ENCODE data around the gene ABHD14A. TPM values are rescaled to one million over a fixed set of nuclear protein-coding genes. Genes with fewer than 3 reads are reported as not detected.

ABHD14A gene
- total RNA-seq, 4 donors from 2014 or later, result 8.7 to 37.9 (median 29.9) TPM

- H3K36me3 ChIP-seq, result no peaks in the 10 kb centered on the region
- in situ Hi-C loops (cut with MboI; ENCODE audit: low sequenced_read_pairs in 4 of 4), result no loop called here
- peak overlapping the region; percentile 95 to 98 (median 96) for H3K27ac ChIP-seq
- DNase-seq, result peak in 1 of 2 donors; percentile 82
- TF ChIP-seq POLR2A (IDR thresholded peaks at IDR 0.05), result peak in 1 of 2 donors; percentile 38
- TF ChIP-seq, protein P1, sequence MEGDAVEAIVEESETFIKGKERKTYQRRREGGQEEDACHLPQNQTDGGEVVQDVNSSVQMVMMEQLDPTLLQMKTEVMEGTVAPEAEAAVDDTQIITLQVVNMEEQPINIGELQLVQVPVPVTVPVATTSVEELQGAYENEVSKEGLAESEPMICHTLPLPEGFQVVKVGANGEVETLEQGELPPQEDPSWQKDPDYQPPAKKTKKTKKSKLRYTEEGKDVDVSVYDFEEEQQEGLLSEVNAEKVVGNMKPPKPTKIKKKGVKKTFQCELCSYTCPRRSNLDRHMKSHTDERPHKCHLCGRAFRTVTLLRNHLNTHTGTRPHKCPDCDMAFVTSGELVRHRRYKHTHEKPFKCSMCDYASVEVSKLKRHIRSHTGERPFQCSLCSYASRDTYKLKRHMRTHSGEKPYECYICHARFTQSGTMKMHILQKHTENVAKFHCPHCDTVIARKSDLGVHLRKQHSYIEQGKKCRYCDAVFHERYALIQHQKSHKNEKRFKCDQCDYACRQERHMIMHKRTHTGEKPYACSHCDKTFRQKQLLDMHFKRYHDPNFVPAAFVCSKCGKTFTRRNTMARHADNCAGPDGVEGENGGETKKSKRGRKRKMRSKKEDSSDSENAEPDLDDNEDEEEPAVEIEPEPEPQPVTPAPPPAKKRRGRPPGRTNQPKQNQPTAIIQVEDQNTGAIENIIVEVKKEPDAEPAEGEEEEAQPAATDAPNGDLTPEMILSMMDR (IDR thresholded peaks at IDR 0.05 in 4 of 5, conservative IDR thresholded peaks at IDR 0.05 in 1 of 5), result no peak
- intact Hi-C loops (cut with DNase I; ENCODE audit: low total_unique reads), result loop anchor here (2.0 kb wide), 1 partner anchor 821 kb away; no protein-coding TSS in a partner anchor
- no peaks in the 10 kb centered on the region for H3K27me3 ChIP-seq
- ATAC-seq, result no peak
- H3K9me3 ChIP-seq, result no peaks in the 10 kb centered on the region
- peak overlapping the region in 2 of 4 donors; percentile 42 to 59 for H3K4me3 ChIP-seq
- H3K4me1 ChIP-seq, result peaks cover 94 to 97% of the 10 kb centered on the region in 2 donors
Observed at GRCh38 chr3:52021489-52022268, 46.8 kb downstream of the ABHD14A start.

GRCh38 chr3:52022323-52023100, 47.6 kb downstream of the ABHD14A start:
- in situ Hi-C loops (cut with MboI; ENCODE audit: low sequenced_read_pairs in 4 of 4) (no loop called here), intact Hi-C loops (cut with DNase I; ENCODE audit: low total_unique reads) (loop anchor here (2.0 kb wide), 1 partner anchor 820 kb away; no protein-coding TSS in a partner anchor)
- TF ChIP-seq, protein P1 (IDR thresholded peaks at IDR 0.05 in 4 of 5, conservative IDR thresholded peaks at IDR 0.05 in 1 of 5), result peak in 1 of 5 experiments; percentile 21
- peak; percentile 64 to 71 for TF ChIP-seq POLR2A (IDR thresholded peaks at IDR 0.05)
- no peaks in the 10 kb centered on the region for H3K27me3 ChIP-seq
- peak overlapping the region; percentile 42 to 59 (median 46) for H3K4me3 ChIP-seq
- DNase-seq (peak; percentile 49 to 85), ATAC-seq (peak; percentile 34 to 46)
- peaks cover 92 to 93% of the 10 kb centered on the region in 2 donors for H3K4me1 ChIP-seq
- no peaks in the 10 kb centered on the region for H3K9me3 ChIP-seq
- peak overlapping the region; percentile 95 to 98 (median 96) for H3K27ac ChIP-seq
- no peaks in the 10 kb centered on the region for H3K36me3 ChIP-seq

DNA sequence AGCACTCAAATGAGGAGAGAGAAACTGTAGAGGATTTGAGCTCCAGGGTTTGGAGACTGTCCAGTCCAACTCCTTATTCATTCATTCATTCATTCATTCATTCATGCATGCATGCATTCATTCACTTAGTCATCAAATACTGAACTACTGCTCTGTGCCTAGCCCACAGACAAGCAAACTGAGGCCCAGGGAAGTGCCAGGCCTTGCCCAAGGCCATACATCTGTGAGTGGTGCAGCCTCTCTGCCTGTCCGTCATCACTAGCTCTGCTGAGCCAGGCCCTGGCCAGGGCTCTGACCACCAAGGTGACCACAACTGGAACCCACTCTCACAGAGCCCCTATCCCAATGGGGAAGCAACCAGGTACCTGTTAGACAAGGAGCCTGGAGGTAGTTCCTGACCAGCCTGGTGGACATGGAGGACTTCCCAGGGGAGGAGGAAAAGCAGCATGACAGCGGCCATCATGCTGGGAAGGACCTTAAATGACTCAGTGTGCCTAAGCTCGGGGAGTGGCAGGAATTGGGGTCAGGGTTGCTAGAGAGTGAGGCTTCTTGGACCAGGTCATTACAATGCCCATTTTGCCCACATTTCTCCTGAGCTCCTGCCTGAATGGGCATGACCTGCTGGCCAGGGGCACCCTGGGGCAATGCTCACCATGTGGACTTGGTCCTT, 48.4 kb downstream of the ABHD14A start:
- no peak for TF ChIP-seq POLR2A (IDR thresholded peaks at IDR 0.05)
- TF ChIP-seq, protein P1 (IDR thresholded peaks at IDR 0.05 in 4 of 5, conservative IDR thresholded peaks at IDR 0.05 in 1 of 5), result no peak
- peak in 1 of 2 donors; percentile 2 for ATAC-seq
- DNase-seq, result peak in 1 of 2 donors; percentile 53
- intact Hi-C loops (cut with DNase I; ENCODE audit: low total_unique reads), result loop anchor here (2.0 kb wide), 1 partner anchor 820 kb away; no protein-coding TSS in a partner anchor
- Histone ChIP-seq H3K27me3 (no peaks in the 10 kb centered on the region), H3K36me3 (no peaks in the 10 kb centered on the region), H3K4me1 (peaks cover 92 to 94% of the 10 kb centered on the region in 2 donors), H3K9me3 (no peaks in the 10 kb centered on the region), H3K27ac (peak overlapping the region; percentile 95 to 98 (median 96)), H3K4me3 (peak overlapping the region; percentile 42 to 59 (median 46))
- in situ Hi-C loops (cut with MboI; ENCODE audit: low sequenced_read_pairs in 4 of 4), result no loop called here
